Measurements from ENCODE around the gene LRBA. TPM values are rescaled to one million over a fixed set of nuclear protein-coding genes. Genes with fewer than 3 reads are reported as not detected.

LRBA gene
- total and polyA plus RNA-seq, 8 donors = 7.3 to 156 (median 73.9) TPM

- H3K27ac ChIP-seq = no peak overlapping the region
- 88 to 92% (median 92%) methylated on average over 9 of the region's 9 CpGs for WGBS, 5 donors
- H3K4me1 ChIP-seq = peaks cover 0 to 7% (median 0%) of the 10 kb centered on the region in 4 donors
- TF ChIP-seq POLR2AphosphoS5 (IDR thresholded peaks at IDR 0.05) = no peak
- TF ChIP-seq EP300 (IDR thresholded peaks at IDR 0.05) = no peak
- no peak for TF ChIP-seq POLR2A (IDR thresholded peaks at IDR 0.05)
- no peak for TF ChIP-seq CTCF (IDR thresholded peaks at IDR 0.05)
- intact Hi-C loops (cut with DNase I; ENCODE audit: low total_unique reads) = no loop called here
- H3K4me3 ChIP-seq = no peak overlapping the region
- H3K9me3 ChIP-seq = no peaks in the 10 kb centered on the region
- no peaks in the 10 kb centered on the region for H3K27me3 ChIP-seq
- DNase-seq = no peak
- H3K36me3 ChIP-seq = peaks cover 0 to 26% (median 9%) of the 10 kb centered on the region in 4 donors
Measured at GRCh38 chr4:150250293-150250997, 764.6 kb downstream of the LRBA start.

GRCh38 chr4:150248181-150248580 is 766.9 kb downstream of the LRBA start:
- no peak for DNase-seq
- Histone ChIP-seq H3K4me1 (peaks cover 0 to 7% (median 0%) of the 10 kb centered on the region in 4 donors), H3K4me3 (no peak overlapping the region), H3K27me3 (no peaks in the 10 kb centered on the region), H3K27ac (no peak overlapping the region), H3K36me3 (peaks cover 0 to 13% (median 6%) of the 10 kb centered on the region in 4 donors), H3K9me3 (no peaks in the 10 kb centered on the region)
- intact Hi-C loops (cut with DNase I; ENCODE audit: low total_unique reads) = no loop called here
- WGBS, 5 donors = 58 to 78% (median 72%) methylated on average over 4 of the region's 4 CpGs
- TF ChIP-seq POLR2AphosphoS5 (IDR thresholded peaks at IDR 0.05) = no peak
- TF ChIP-seq POLR2A (IDR thresholded peaks at IDR 0.05) = no peak
- no peak for TF ChIP-seq CTCF (IDR thresholded peaks at IDR 0.05)
- no peak for TF ChIP-seq EP300 (IDR thresholded peaks at IDR 0.05)

DNA sequence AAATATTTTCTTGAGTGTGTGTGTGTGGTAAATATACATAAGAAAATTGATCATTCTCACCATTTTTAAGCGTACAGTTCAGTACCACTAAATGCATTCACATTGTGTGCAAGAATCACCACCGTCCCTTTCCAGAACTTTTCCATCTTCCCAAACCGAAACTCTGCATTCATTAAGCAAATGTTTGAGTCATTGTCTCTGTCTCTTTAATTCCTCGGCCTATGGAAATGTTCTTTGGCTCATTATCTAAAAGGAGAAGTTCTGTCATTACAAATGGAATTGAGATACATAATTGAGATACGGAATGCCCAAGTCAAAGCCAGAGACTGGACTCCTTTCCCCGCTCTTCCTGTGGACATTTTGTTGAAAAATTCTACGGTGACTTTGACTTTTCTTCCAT is 767.9 kb downstream of the LRBA start:
- DNase-seq = no peak
- WGBS, 5 donors = 91 to 94% (median 92%) methylated on average over 7 of the region's 7 CpGs
- H3K27me3 ChIP-seq = no peaks in the 10 kb centered on the region
- H3K4me1 ChIP-seq = peaks cover 0 to 7% (median 0%) of the 10 kb centered on the region in 4 donors
- H3K27ac ChIP-seq = no peak overlapping the region
- intact Hi-C loops (cut with DNase I; ENCODE audit: low total_unique reads) = no loop called here
- H3K9me3 ChIP-seq = no peaks in the 10 kb centered on the region
- TF ChIP-seq POLR2AphosphoS5 (IDR thresholded peaks at IDR 0.05) (no peak), EP300 (IDR thresholded peaks at IDR 0.05) (no peak), CTCF (IDR thresholded peaks at IDR 0.05) (no peak), POLR2A (IDR thresholded peaks at IDR 0.05) (no peak)
- H3K36me3 ChIP-seq = peaks cover 0 to 13% (median 6%) of the 10 kb centered on the region in 4 donors
- no peak overlapping the region for H3K4me3 ChIP-seq

DNA sequence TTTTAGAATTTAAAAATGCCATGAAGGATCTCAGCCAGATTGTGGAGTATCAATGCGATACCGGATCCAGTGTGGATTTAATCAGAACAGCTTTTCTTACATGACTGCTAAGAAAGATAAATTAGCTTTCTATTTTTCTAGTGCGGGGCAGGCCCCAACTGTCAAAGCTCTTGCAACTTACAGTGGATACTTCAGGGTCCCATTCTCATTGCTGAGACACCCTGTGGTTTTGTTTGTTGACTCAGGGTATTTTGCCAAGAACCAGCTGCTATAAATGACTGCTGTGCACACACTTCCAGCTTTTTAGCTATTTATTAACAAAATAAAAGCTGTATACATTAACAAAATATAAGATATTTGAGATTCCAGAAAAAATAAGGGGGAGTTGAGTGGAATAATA is 770.5 kb downstream of the LRBA start:
- H3K27me3 ChIP-seq = no peaks in the 10 kb centered on the region
- WGBS, 5 donors = 14 to 37% (median 31%) methylated on average over 3 of the region's 3 CpGs
- no peak overlapping the region for H3K27ac ChIP-seq
- H3K4me3 ChIP-seq = no peak overlapping the region
- peaks cover 0 to 10% (median 4%) of the 10 kb centered on the region in 4 donors for H3K36me3 ChIP-seq
- no peaks in the 10 kb centered on the region for H3K9me3 ChIP-seq
- no peaks in the 10 kb centered on the region for H3K4me1 ChIP-seq
- DNase-seq = no peak
- intact Hi-C loops (cut with DNase I; ENCODE audit: low total_unique reads) = no loop called here
- TF ChIP-seq EP300 (IDR thresholded peaks at IDR 0.05) = no peak
- TF ChIP-seq POLR2A (IDR thresholded peaks at IDR 0.05) = no peak
- no peak for TF ChIP-seq CTCF (IDR thresholded peaks at IDR 0.05)
- TF ChIP-seq POLR2AphosphoS5 (IDR thresholded peaks at IDR 0.05) = no peak

Data from stomach (tissue), 9 donors.